Brain microvascular endothelial cell (primary cell): ENCODE measurements around the gene PTCH1.

Experiments used
- DNase-seq: peaks from one replicate; pipeline ENCODE4 v3.0.0-alpha.2; 2020
- H3K27ac ChIP-seq: fragments of 250-450 bp; sonication (Bioruptor Pico); 2 replicates; pipeline ENCODE4 v1.5.1; 2020; ENCODE audit warnings: mild to moderate bottlenecking, moderate library complexity
- H3K27me3 ChIP-seq: fragments of 250-450 bp; sonication (Bioruptor Pico); replicated peaks from 2 replicates; pipeline ENCODE4 v1.5.1; 2020; ENCODE audit warnings: mild to moderate bottlenecking
- H3K36me3 ChIP-seq: fragments of 250-450 bp; sonication (Bioruptor Pico); replicated peaks from 2 replicates; pipeline ENCODE4 v1.5.1; 2020; ENCODE audit warnings: mild to moderate bottlenecking
- H3K4me3 ChIP-seq: 2 replicates; pipeline ENCODE4 v1.5.1; 2011; ENCODE audit warnings: low read depth, mild to moderate bottlenecking, control low read depth, low read length, moderate library complexity
- CTCF ChIP-seq: IDR thresholded peaks from 2 replicates; pipeline ENCODE4 v1.5.1; 2011; ENCODE audit warnings: low read depth, mild to moderate bottlenecking, moderate library complexity, low read length, control low read depth, inconsistent platforms; ENCODE audit errors: missing control alignments
- in situ Hi-C: cut with HindIII; loops from 2 replicates; pipeline ENCODE4 v1.10.0; 2017; ENCODE audit warnings: low sequenced_read_pairs, low pct_ligation_motif_present

The PTCH1 gene

GRCh38 chr9:95451065-95451426, 65.7 kb downstream of the PTCH1 start:
- no peaks in the 10 kb centered on the region for H3K36me3 ChIP-seq
- no peak overlapping the region for H3K27ac ChIP-seq
- no peak for TF ChIP-seq CTCF
- DNase-seq, result no peak
- no peaks in the 10 kb centered on the region for H3K27me3 ChIP-seq
- no peak overlapping the region for H3K4me3 ChIP-seq
- in situ Hi-C loops, result no loop called here

DNA sequence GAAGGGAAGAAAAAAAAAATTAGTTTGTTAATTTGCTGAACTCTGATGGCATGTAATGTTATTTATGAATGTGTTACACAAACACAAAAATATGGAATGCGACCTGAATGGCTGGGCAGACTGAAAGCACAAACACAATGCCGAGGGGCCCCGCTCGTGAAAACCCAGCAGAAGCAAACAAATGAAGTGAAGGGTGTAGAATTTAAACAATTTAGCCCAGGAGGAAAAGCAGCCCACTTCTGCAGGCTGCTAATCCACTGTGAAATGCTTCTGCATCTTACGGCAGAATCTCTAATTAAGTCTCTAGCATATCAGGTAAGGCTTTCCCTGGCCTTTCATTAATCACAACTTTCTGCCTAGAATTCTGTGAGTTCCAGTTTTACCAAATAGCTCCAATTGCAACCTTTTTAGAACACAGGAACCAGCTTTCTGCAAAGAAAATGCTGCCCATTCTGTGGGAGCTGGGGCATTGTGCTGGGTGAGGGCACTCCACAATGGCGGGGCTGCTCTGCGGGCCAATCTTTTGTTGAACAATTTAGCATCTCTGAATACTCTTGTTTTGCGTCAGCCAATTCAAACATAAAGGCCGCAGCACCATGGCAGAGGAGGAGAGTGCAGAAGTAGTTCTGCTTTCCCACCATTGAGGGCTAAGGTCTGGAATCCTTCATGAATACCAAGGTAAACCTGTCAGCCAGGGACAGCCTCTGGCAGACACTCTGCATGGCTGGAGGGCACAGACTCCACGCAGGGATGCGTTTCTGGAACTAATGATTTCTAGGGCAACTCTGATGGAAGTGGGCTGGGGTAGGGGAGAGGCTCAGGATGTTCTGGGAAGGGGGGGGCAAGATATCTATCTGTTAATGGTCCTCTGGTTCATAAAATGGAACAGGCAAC, 66.4 kb downstream of the PTCH1 start:
- no peak for TF ChIP-seq CTCF
- no peak for DNase-seq
- Histone ChIP-seq H3K36me3 (no peaks in the 10 kb centered on the region), H3K27me3 (no peaks in the 10 kb centered on the region), H3K27ac (no peak overlapping the region), H3K4me3 (no peak overlapping the region)
- in situ Hi-C loops, result no loop called here

DNA sequence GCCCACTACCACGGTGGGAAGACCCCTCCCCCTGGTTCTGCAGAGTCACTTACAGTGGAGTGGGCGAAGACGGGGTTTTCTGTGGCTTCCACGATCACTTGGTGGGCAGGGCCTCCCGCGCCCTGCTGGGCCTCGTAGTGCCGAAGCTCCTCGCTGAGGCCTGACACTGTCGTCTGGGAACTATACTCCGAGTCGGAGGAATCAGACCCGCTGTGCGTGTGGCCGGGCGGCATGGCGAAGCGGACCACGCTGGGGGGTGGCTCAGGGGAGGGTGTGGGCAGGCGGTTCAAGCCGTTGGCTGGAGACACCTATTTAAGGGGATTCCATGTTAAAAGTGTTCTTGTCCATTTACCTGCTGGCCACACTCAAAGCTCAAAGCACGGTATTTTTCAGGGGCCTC, 67.8 kb downstream of the PTCH1 start:
- TF ChIP-seq CTCF, result no peak
- in situ Hi-C loops, result no loop called here
- H3K27ac ChIP-seq, result no peak overlapping the region
- no peaks in the 10 kb centered on the region for H3K27me3 ChIP-seq
- no peaks in the 10 kb centered on the region for H3K36me3 ChIP-seq
- H3K4me3 ChIP-seq, result no peak overlapping the region
- DNase-seq, result no peak

GRCh38 chr9:95447660-95448420, 68.9 kb downstream of the PTCH1 start:
- DNase-seq, result no peak
- peak; percentile 21 for TF ChIP-seq CTCF
- Histone ChIP-seq H3K27me3 (no peaks in the 10 kb centered on the region), H3K27ac (no peak overlapping the region), H3K4me3 (no peak overlapping the region), H3K36me3 (no peaks in the 10 kb centered on the region)
- in situ Hi-C loops, result no loop called here

- no peak for TF ChIP-seq CTCF
- no peak overlapping the region for H3K27ac ChIP-seq
- in situ Hi-C loops, result no loop called here
- H3K4me3 ChIP-seq, result no peak overlapping the region
- no peaks in the 10 kb centered on the region for H3K36me3 ChIP-seq
- no peaks in the 10 kb centered on the region for H3K27me3 ChIP-seq
- no peak for DNase-seq
Observed at GRCh38 chr9:95446984-95447383, 69.8 kb downstream of the PTCH1 start.
